GM18502 (cell line): ENCODE results near the gene INKA2.
A peak's percentile ranks its signal among the peaks of the same experiment; 100 is the strongest.

Experiments
- ATAC-seq: cut with Tn5 transposase; IDR thresholded peaks from one replicate; pipeline ENCODE4 v1.9.1; 2021; ENCODE audit warnings: mild to moderate bottlenecking; ENCODE audit not compliant: unreplicated experiment, poor library complexity

The INKA2 gene

GRCh38 chr1:111739194-111739924 lies at the start of gene INKA2:
Gene INKA2 (minus strand): TSS chr1:111739395. CDS start chr1:111739242, 153 bp downstream.
- peak; percentile 85 for ATAC-seq

- ATAC-seq: no peak
Observed at GRCh38 chr1:111786669-111787207, 47.5 kb upstream of the INKA2 start.

- ATAC-seq: no peak
Observed at GRCh38 chr1:111784273-111784901, 45.2 kb upstream of the INKA2 start.

DNA sequence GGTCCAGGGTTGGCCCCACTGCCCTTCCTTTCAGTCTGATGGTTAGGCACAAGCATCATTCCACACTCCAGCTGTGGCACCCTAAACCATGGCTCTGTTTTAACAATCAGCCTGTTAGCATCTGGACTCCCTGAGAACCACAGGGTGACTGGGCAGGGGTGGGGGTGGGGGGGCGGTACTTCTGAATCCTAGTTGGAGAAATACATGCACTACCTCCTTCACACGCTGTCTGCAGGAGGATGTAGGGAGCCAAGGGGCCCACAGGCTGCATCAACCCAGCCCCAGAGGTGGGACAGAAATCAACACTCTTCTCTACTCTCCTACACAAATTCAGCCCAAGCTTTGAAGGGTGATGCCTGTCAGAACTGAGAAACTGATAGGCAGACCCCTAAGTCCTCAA lies 40.4 kb upstream of the INKA2 start:
- no peak for ATAC-seq

GRCh38 chr1:111778541-111779051 lies 39.4 kb upstream of the INKA2 start:
- ATAC-seq: no peak

DNA sequence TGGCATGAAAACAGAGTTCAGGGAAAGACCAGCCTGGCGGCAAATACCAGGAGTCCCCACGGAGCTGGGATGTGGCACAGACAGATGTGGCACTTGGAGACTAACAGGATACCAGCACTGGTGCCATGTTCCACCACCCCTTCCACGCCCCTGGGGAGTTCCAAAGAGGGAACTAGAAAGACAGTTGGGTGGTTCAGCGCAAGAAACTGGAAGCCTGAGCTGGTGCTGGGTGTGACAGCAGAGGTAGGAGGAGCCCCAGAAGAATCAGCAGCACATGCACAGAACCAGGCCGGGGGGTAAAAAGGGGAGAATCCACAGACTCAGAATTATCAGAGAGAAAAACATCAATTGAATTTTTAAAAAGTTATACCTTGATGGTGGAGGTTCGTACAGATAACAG lies 38.9 kb upstream of the INKA2 start:
- ATAC-seq: no peak

DNA sequence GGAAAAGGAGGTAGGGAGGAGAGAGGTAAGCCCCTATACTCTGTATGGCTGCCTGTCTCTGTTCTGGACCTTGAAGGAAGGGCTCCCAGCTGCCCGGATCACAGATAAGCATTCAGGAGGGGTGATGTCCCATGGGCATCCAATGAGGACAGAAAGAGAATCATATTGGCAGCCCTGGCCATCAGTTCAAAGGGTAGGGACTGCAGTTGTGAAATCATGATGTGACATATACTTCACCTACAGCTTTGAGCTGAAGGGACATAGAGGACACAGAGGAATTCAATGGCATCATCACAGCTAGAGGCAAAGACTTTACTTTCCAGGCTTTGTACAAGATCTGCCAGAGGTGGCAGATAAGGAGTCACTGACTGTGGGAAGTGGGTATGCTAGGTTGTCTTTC lies 38.1 kb upstream of the INKA2 start:
- ATAC-seq: no peak

- ATAC-seq: no peak
Observed at GRCh38 chr1:111776861-111777260, 37.7 kb upstream of the INKA2 start.

DNA sequence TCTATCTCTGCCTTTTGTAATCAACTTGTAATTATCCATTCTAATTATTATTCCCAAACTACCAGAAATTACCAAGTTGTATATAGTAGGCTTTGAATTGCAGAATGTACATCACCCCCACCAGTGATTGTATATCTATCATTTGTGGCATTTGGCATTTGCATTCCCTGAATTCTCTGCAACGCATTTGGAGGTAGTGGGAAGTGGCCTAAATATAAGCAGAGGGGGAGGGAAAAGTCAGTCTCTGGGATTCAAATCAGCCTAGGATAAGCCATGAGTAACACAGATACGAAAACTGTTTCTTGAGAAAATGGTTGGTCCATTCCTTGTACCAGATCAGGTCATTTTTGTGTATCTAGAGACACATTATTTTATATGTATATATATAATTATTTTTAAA lies 37.2 kb upstream of the INKA2 start:
- ATAC-seq: no peak

DNA sequence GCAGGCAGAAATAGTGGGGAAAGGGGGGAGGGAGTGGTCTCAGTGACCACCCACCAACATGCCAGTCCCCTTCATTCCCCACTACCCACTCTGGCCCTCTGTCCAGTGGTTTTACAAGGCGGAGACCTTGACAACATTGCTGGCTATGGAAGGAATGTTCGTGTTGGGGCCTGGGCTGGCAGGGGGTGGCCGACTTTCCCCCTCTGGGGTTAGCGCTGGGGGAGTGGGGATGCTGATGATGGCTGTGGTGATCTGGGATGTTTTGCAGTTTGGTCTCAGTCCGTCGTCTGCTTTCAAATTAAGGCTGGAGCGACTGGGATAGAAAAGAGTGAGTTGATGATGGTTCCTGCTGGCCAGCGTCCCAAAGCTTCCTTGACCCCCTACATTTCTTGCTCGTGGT lies 36.8 kb upstream of the INKA2 start:
- no peak for ATAC-seq

GRCh38 chr1:111770916-111771315 lies 31.7 kb upstream of the INKA2 start:
- no peak for ATAC-seq

- no peak for ATAC-seq
Observed at GRCh38 chr1:111769517-111770146, 30.4 kb upstream of the INKA2 start.

DNA sequence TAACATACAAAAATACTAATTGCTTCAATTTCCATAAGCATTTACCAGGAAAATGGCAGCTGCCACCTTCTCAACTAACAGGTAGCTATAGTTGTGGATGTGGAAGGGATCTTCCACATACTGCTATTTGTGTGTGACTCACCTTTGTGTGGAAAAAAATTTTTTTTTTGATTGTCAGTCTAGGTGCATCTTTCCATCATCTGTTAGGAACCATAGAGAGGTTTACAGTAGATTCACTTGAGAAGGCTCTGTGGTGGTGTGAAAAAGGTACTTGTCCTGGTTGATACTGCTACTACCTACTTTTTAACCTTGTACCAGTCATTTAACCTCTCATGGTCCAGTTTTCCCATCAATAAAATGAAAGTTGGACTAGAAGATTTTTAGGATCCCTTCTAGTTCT lies 29.4 kb upstream of the INKA2 start:
- ATAC-seq: no peak

GRCh38 chr1:111768023-111768422 lies 28.8 kb upstream of the INKA2 start:
- no peak for ATAC-seq

- ATAC-seq: no peak
Observed at GRCh38 chr1:111762332-111762731, 23.1 kb upstream of the INKA2 start.

- ATAC-seq: no peak
Observed at GRCh38 chr1:111761717-111762116, 22.5 kb upstream of the INKA2 start.

- no peak for ATAC-seq
Observed at GRCh38 chr1:111758373-111758772, 19.2 kb upstream of the INKA2 start.

DNA sequence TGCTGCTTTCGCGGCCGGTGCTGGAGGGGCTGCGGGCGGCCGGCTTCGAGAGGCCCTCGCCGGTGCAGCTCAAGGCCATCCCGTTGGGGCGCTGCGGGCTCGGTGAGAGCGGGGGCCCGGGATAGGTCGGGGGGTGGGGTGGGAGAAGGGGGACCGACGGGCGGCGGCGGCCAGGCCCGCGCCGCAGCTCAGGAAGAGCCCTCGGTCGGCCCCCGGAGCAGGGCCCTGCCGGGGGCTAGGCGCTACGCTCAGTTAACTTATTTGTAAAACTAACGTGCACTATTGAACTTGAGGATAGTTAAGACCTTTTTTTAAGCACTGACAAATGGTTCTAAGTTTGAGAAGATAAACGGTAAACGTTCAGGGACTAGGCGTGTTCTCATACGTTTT lies 16.9 kb upstream of the INKA2 start:
- peak; percentile 11 for ATAC-seq

- peak; percentile 90 for ATAC-seq
Observed at GRCh38 chr1:111755331-111756123, 16.3 kb upstream of the INKA2 start, which contains the start of gene DDX20. Gene DDX20 (plus strand): TSS chr1:111755901. CDS start chr1:111755925, 24 bp downstream.

- ATAC-seq: peak; percentile 13
Observed at GRCh38 chr1:111754984-111755330, 15.8 kb upstream of the INKA2 start.
